Adrenal gland (tissue), 5 donors: ENCODE data around the gene PTPN23.

ENCODE experiments used
- CTCF ChIP-seq, 6 experiments: fragments of 450-650 bp in 4 of 6; fragments of 200-600 bp in 2 of 6; sonication (generic) in 1 of 6; IDR thresholded peaks; 1 replicate in 5 of 6; 2 replicates in 1 of 6; pipeline versions ENCODE4 v1.5.1 to v1.8.0; 2016 to 2021; ENCODE audit warnings: antibody characterized with exemption in 6 of 6, mild to moderate bottlenecking in 2 of 6, moderate library complexity in 1 of 6
- POLR2A ChIP-seq, 2 donors: fragments of 450-650 bp; IDR thresholded peaks; one replicate each; pipeline ENCODE4 v1.6.1; 2017; ENCODE audit warnings: antibody characterized with exemption in 2 of 2, mild to moderate bottlenecking in 2 of 2, moderate library complexity in 1 of 2
- donor health status: DM: no; HTN: no; CAD: no.

- TF ChIP-seq CTCF (IDR thresholded peaks at IDR 0.05) (no peak), POLR2A (IDR thresholded peaks at IDR 0.05) (peak in 1 of 2 donors; percentile 10)
These were observed 61.2 kb downstream of the PTPN23 start for GRCh38 chr3:47441796-47442551.
